Measurements from ENCODE around the gene RRM1. TPM values are rescaled to one million over a fixed set of nuclear protein-coding genes. Genes with fewer than 3 reads are reported as not detected.

Gene RRM1
- total and polyA plus RNA-seq, 8 donors = 3.3 to 27.8 (median 17.8) TPM

DNA sequence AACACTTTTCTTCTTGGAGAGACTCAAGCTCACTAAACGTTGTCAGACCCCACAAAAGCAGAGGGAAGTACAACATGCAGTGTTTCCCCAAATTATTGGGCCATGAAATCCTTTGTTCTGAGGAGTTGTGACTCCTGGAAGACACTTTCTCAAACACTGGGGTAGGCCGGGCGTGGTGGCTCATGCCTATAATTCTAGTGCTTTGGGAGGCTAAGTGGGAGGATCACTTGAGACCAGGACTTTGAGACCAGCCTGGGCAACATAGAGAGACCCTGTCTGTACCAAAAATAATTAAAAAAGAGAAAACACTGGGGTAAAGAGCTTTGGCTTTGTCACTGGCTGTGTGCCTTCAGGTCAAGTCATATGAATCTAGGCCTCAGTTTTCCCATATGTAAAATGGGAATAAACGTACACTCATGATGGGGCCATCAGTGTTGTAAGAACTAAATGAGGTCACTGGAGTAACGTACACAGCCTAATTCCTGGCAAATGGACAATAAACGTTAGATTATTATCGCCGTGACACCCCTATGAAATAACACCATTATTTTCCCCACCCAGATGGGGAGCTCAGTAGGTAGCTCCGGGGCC is 92.0 kb downstream of the RRM1 start:
- FAIRE-seq (no peak), DNase-seq (no peak), ATAC-seq (no peak)
- intact Hi-C loops (cut with DNase I) = loop anchor here in 2 of 3 donors (5.0 to 10.0 kb wide), 3 partner anchors 306 to 358 kb away; partner anchors contain the start of gene OR52M1 (in 1 of the 2)
- Histone ChIP-seq H3K4me1 (no peaks in the 10 kb centered on the region), H3K9me3 (no peaks in the 10 kb centered on the region), H3K27me3 (no peaks in the 10 kb centered on the region), H3K4me3 (peak overlapping the region; percentile 42 to 69 (median 62)), H3K36me3 (no peaks in the 10 kb centered on the region), H3K27ac (no peak overlapping the region)
- WGBS, 2 donors = 21 to 26% methylated on average over 9 of the region's 9 CpGs
- TF ChIP-seq, protein P1, sequence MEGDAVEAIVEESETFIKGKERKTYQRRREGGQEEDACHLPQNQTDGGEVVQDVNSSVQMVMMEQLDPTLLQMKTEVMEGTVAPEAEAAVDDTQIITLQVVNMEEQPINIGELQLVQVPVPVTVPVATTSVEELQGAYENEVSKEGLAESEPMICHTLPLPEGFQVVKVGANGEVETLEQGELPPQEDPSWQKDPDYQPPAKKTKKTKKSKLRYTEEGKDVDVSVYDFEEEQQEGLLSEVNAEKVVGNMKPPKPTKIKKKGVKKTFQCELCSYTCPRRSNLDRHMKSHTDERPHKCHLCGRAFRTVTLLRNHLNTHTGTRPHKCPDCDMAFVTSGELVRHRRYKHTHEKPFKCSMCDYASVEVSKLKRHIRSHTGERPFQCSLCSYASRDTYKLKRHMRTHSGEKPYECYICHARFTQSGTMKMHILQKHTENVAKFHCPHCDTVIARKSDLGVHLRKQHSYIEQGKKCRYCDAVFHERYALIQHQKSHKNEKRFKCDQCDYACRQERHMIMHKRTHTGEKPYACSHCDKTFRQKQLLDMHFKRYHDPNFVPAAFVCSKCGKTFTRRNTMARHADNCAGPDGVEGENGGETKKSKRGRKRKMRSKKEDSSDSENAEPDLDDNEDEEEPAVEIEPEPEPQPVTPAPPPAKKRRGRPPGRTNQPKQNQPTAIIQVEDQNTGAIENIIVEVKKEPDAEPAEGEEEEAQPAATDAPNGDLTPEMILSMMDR (IDR thresholded peaks at IDR 0.05) = no peak

DNA sequence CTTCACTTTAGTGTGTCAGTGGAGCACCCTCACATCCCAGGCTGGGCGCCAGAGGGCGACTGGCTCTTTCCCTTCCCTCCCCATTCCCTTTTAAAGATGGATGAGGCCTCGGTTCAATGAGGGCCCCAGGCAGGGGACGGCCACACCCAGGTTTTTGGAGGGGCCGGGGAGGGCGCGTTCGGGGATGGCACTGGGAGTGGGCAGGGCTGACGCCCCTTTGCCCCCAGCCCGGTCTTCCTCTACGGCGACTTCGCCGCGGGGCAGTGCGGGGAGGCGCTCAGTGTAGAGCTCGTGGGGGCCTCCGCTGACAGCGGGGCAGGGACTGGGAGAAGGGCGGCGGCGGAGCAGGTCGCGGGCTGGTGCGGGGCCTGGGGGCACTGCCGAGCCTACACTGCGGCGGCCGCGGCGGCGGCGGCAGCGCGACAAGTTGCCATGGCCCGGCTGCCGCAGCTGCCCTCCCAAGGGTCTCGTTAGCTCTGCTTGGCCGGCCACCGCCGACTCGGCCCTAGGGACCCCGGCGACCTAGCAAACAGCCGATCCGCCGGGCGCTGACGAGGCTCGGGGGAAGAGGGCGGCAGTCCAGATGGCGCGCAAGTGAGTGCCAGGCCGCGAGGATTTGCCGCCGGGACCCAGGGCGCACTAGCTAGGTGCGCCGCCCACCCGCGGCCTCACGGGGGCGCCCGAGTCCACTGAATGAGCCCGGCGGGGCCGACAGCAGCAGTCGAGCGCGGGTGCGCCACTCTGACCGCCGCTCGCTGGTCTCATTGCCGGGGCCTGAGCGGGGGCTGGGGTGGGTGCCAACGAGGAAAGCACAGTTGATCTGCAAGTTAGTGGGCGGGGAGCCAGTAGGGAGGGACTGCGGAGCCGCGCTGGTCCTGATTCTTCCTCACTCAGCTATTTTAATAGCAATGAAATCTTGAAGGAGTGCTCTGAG is 92.7 kb downstream of the RRM1 start:
- Histone ChIP-seq H3K4me3 (peak overlapping the region; percentile 42 to 69 (median 62)), H3K27ac (peak overlapping the region in 3 of 4 donors; percentile 19 to 31 (median 28)), H3K4me1 (no peaks in the 10 kb centered on the region), H3K27me3 (no peaks in the 10 kb centered on the region), H3K36me3 (no peaks in the 10 kb centered on the region), H3K9me3 (no peaks in the 10 kb centered on the region)
- ATAC-seq = peak; percentile 97 to 99 (median 98)
- TF ChIP-seq, protein P1 (IDR thresholded peaks at IDR 0.05) = peak; percentile 93 to 97 (median 96)
- intact Hi-C loops (cut with DNase I) = loop anchor here in 2 of 3 donors (5.0 to 10.0 kb wide), 3 partner anchors 305 to 357 kb away; partner anchors contain the start of gene OR52M1 (in 1 of the 2)
- DNase-seq = peak; percentile 82 to 99 (median 91)
- 1% methylated on average over 56 to 83 of the region's 83 CpGs for WGBS, 2 donors
- FAIRE-seq = no peak

Other genes starting within 250 kb of the RRM1 start
- 10 to 100 TPM; 17.0 to 28.9 (median 20.4) TPM for gene STIM1, start 239.1 kb upstream of the RRM1 start, total RNA-seq
- 10 to 100 TPM; 10.2 to 13.3 TPM for gene STIM1, start 239.1 kb upstream of the RRM1 start, polyA plus RNA-seq